OCI-LY1 (cell line): Measurements from ENCODE around the gene TSKU.

Experiments used
- H2AFZ ChIP-seq: fragments of 200-600 bp; sonication (generic), shearing (Covaris generic); 2 replicates; pipeline ENCODE4 v1.6.0; 2014; ENCODE audit warnings: antibody characterized with exemption, mild to moderate bottlenecking, low read length
- H3F3A ChIP-seq: fragments of 200-600 bp; sonication (generic), shearing (Covaris generic); 2 replicates; pipeline ENCODE4 v1.6.0; 2014; ENCODE audit warnings: mild to moderate bottlenecking, antibody characterized with exemption, low read length, moderate library complexity; ENCODE audit not compliant: insufficient read depth
- H3K27ac ChIP-seq: fragments of 200-600 bp; sonication (generic); 2 replicates; pipeline ENCODE4 v1.5.1; 2014; ENCODE audit warnings: low read length, mixed run types, mild to moderate bottlenecking, low read depth; ENCODE audit not compliant: poor library complexity, severe bottlenecking
- H3K27me3 ChIP-seq: fragments of 200-600 bp; sonication (generic); 2 replicates; pipeline ENCODE4 v1.6.0; 2014; ENCODE audit warnings: antibody characterized with exemption, mild to moderate bottlenecking, low read length, moderate library complexity; ENCODE audit not compliant: insufficient read depth
- H3K36me3 ChIP-seq: fragments of 200-600 bp; sonication (generic); 2 replicates; pipeline ENCODE4 v1.6.1; 2014; ENCODE audit warnings: mild to moderate bottlenecking, antibody characterized with exemption, low read length, moderate library complexity, mixed read lengths; ENCODE audit not compliant: insufficient read depth
- H3K4me1 ChIP-seq: fragments of 200-600 bp; sonication (generic); 2 replicates; pipeline ENCODE4 v1.5.1; 2014; ENCODE audit warnings: mild to moderate bottlenecking, low read length, moderate library complexity; ENCODE audit not compliant: insufficient read depth, severe bottlenecking
- H3K4me2 ChIP-seq: fragments of 200-600 bp; sonication (generic), shearing (Covaris generic); 2 replicates; pipeline ENCODE4 v1.6.1; 2014; ENCODE audit warnings: low read length
- H3K4me3 ChIP-seq: fragments of 200-600 bp; sonication (generic); 2 replicates; pipeline ENCODE4 v1.5.1; 2014; ENCODE audit warnings: low read length, low read depth, mild to moderate bottlenecking, mixed read lengths; ENCODE audit not compliant: poor library complexity, severe bottlenecking
- H3K79me2 ChIP-seq: fragments of 200-600 bp; shearing (Covaris generic); 2 replicates; pipeline ENCODE4 v1.6.1; 2016; ENCODE audit warnings: mixed run types, low read length, mixed read lengths; ENCODE audit not compliant: insufficient read depth
- H3K9ac ChIP-seq: fragments of 200-600 bp; sonication (generic), shearing (Covaris generic); 2 replicates; pipeline ENCODE4 v1.6.1; 2014; ENCODE audit warnings: mild to moderate bottlenecking, low read length, mixed read lengths
- H3K9me2 ChIP-seq: fragments of 200-600 bp; sonication (generic), shearing (Covaris generic); 2 replicates; pipeline ENCODE4 v1.6.1; 2014; ENCODE audit warnings: low read depth, mild to moderate bottlenecking, low read length, mixed read lengths
- H3K9me3 ChIP-seq: fragments of 200-600 bp; shearing (Covaris generic); 2 replicates; pipeline ENCODE4 v1.6.1; 2014; ENCODE audit warnings: low read length, mixed read lengths
- H4K20me1 ChIP-seq: fragments of 200-600 bp; sonication (generic), shearing (Covaris generic); 2 replicates; pipeline ENCODE4 v1.6.0; 2016; ENCODE audit warnings: mild to moderate bottlenecking, low read length; ENCODE audit not compliant: insufficient read depth
- CTCF ChIP-seq: fragments of 200-600 bp; sonication (generic), shearing (Covaris generic); IDR thresholded peaks from 2 replicates; pipeline ENCODE4 v1.5.1; 2017; ENCODE audit warnings: mild to moderate bottlenecking, antibody characterized with exemption, low read length, moderate library complexity, mixed read lengths
- EZH2 ChIP-seq: fragments of 200-600 bp; sonication (generic), shearing (Covaris generic); IDR thresholded peaks from 2 replicates; pipeline ENCODE4 v1.8.0; 2017; ENCODE audit warnings: borderline replicate concordance, mixed run types, mild to moderate bottlenecking, antibody characterized with exemption, low read length, moderate library complexity, mixed read lengths

TSKU gene

GRCh38 chr11:76802621-76803020 is 19.5 kb downstream of the TSKU start:
- Histone ChIP-seq H3K9ac (no peak overlapping the region), H4K20me1 (no peaks in the 10 kb centered on the region), H3K4me2 (no peak overlapping the region), H3K4me1 (peaks cover 5% of the 10 kb centered on the region), H2AFZ (no peak overlapping the region), H3K27ac (no peak overlapping the region), H3K9me2 (no peaks in the 10 kb centered on the region), H3K27me3 (peaks cover 4% of the 10 kb centered on the region; the same call in 1 of the 2 replicates), H3K4me3 (no peak overlapping the region), H3K36me3 (no peaks in the 10 kb centered on the region), H3K79me2 (no peaks in the 10 kb centered on the region), H3K9me3 (no peaks in the 10 kb centered on the region), H3F3A (no peaks in the 10 kb centered on the region)
- no peak for TF ChIP-seq CTCF
- TF ChIP-seq EZH2 = no peak

- H3K79me2 ChIP-seq = no peaks in the 10 kb centered on the region
- TF ChIP-seq CTCF (no peak), EZH2 (no peak)
- H3K27ac ChIP-seq = no peak overlapping the region
- H3K4me3 ChIP-seq = no peak overlapping the region
- no peaks in the 10 kb centered on the region for H3K9me2 ChIP-seq
- H3K27me3 ChIP-seq = peaks cover 4% of the 10 kb centered on the region; the same call in 1 of the 2 replicates
- no peaks in the 10 kb centered on the region for H4K20me1 ChIP-seq
- H3K4me1 ChIP-seq = peaks cover 5% of the 10 kb centered on the region
- no peak overlapping the region for H3K4me2 ChIP-seq
- no peaks in the 10 kb centered on the region for H3K9me3 ChIP-seq
- no peak overlapping the region for H2AFZ ChIP-seq
- H3K36me3 ChIP-seq = no peaks in the 10 kb centered on the region
- no peak overlapping the region for H3K9ac ChIP-seq
- no peaks in the 10 kb centered on the region for H3F3A ChIP-seq
Observed at GRCh38 chr11:76803023-76803422, 19.9 kb downstream of the TSKU start.

- H2AFZ ChIP-seq = no peak overlapping the region
- no peaks in the 10 kb centered on the region for H3K79me2 ChIP-seq
- no peak overlapping the region for H3K9ac ChIP-seq
- H3K9me2 ChIP-seq = no peaks in the 10 kb centered on the region
- no peaks in the 10 kb centered on the region for H3K9me3 ChIP-seq
- H3K4me2 ChIP-seq = no peak overlapping the region
- H3K27me3 ChIP-seq = peaks cover 4% of the 10 kb centered on the region; the same call in 1 of the 2 replicates
- no peaks in the 10 kb centered on the region for H4K20me1 ChIP-seq
- no peak overlapping the region for H3K4me3 ChIP-seq
- no peaks in the 10 kb centered on the region for H3K36me3 ChIP-seq
- TF ChIP-seq CTCF = no peak
- TF ChIP-seq EZH2 = no peak
- no peak overlapping the region for H3K27ac ChIP-seq
- H3K4me1 ChIP-seq = peaks cover 2% of the 10 kb centered on the region
- H3F3A ChIP-seq = no peaks in the 10 kb centered on the region
Observed at GRCh38 chr11:76803811-76804600, 20.9 kb downstream of the TSKU start.
